OCI-M2 (cell line): ENCODE measurements around the gene RNF166.

ENCODE experiments used
- DNase-seq: peaks from one replicate; lab custom pipeline; 2025; ENCODE audit not compliant: unreplicated experiment; lab: John Stamatoyannopoulos, UW

Gene RNF166

GRCh38 chr16:88706229-88706964 is at the start of gene RNF166, which contains the start of gene CTU2:
TSS of gene RNF166 (minus strand) at chr16:88706408. CDS start at chr16:88706325, 83 bp downstream.
TSS of gene CTU2 (plus strand) at chr16:88706503. CDS start at chr16:88706531, 28 bp downstream.
- no peak for DNase-seq

- no peak for DNase-seq
Measured at GRCh38 chr16:88754912-88755744, 48.9 kb upstream of the RNF166 start.

- no peak for DNase-seq
Measured at GRCh38 chr16:88754109-88754911, 48.1 kb upstream of the RNF166 start.

GRCh38 chr16:88753602-88754001 is 47.4 kb upstream of the RNF166 start:
- no peak for DNase-seq

- no peak for DNase-seq
Measured at GRCh38 chr16:88753191-88753590, 47.0 kb upstream of the RNF166 start.

- DNase-seq, result no peak
Measured at GRCh38 chr16:88752386-88753002, 46.3 kb upstream of the RNF166 start.

- DNase-seq, result no peak
Measured at GRCh38 chr16:88750854-88751253, 44.6 kb upstream of the RNF166 start.

GRCh38 chr16:88749358-88749757 is 43.1 kb upstream of the RNF166 start:
- DNase-seq, result no peak

- no peak for DNase-seq
Measured at GRCh38 chr16:88748364-88748763, 42.2 kb upstream of the RNF166 start.

- no peak for DNase-seq
Measured at GRCh38 chr16:88747588-88748301, 41.5 kb upstream of the RNF166 start.

- no peak for DNase-seq
Measured at GRCh38 chr16:88746506-88746905, 40.3 kb upstream of the RNF166 start.

GRCh38 chr16:88744577-88745521 is 38.6 kb upstream of the RNF166 start:
- DNase-seq, result no peak

- no peak for DNase-seq
Measured at GRCh38 chr16:88743693-88744576, 37.7 kb upstream of the RNF166 start.

- no peak for DNase-seq
Measured at GRCh38 chr16:88742896-88743605, 36.8 kb upstream of the RNF166 start.

- DNase-seq, result no peak
Measured at GRCh38 chr16:88741368-88741767, 35.2 kb upstream of the RNF166 start.

- DNase-seq, result no peak
Measured at GRCh38 chr16:88740727-88741055, 34.5 kb upstream of the RNF166 start.

- no peak for DNase-seq
Measured at GRCh38 chr16:88739977-88740726, 33.9 kb upstream of the RNF166 start.
